ENCODE data around the gene AGAP3.

The AGAP3 gene

GRCh38 chr7:151192002-151192539, 105.8 kb downstream of the AGAP3 start:
- DNase-seq = no peak

DNA sequence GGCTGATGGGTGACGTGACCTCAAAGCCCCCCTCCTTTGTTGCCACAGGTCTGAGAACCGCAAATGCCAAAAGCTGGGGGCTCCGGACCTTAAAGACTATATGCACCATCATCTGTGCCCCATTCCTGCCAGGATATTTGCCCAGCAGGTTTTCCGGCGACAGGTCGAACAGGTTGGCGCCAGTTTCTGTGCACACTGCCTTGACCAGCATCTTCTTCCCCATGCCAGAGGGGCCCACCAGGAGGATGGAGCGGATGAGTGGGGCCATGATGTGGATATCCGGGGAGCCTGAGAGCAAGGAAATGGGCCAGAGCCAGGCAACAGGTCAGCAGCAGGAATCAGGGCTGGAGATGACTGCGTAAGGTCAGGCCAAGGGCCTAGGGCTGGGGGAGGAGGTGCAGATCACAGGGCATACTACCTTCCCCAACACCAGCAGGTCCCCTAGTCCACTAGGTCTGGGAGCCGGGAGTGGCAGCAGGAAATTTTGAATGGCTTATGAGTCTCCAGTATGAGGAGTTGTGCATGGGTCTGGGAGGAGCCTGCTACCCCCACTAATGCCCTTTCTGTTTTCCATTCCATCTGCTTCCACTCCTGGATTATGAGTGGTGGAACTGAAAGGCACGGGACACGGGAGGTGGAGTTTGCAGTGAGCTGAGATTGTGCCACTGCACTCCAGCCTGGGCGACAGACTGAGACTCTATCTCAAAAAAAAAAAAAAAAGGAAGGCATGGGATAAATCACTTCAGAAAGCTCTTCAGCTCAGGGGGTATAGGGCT, 107.1 kb downstream of the AGAP3 start:
- no peak for DNase-seq
